ENCODE results near the gene ARL5B.

DNA sequence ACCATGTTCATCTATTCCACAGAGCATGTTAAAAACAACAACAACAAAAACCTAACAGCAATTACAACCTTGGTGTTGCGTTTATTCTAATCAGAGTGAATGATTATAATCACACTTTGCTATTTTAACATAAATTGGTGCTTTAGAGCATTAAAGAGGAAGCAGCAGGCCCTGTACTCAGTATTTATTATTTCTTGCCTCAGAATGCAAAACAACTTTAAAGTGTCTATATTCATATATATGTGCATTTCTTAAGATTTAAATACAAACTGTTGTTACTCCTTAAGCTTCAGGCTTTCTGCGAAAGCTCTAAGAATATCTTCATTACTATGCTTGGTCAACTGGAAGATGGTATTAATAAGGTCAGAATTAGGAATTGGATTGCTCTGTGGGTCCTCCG is 21.5 kb downstream of the ARL5B start:
- TF ChIP-seq, protein P1, sequence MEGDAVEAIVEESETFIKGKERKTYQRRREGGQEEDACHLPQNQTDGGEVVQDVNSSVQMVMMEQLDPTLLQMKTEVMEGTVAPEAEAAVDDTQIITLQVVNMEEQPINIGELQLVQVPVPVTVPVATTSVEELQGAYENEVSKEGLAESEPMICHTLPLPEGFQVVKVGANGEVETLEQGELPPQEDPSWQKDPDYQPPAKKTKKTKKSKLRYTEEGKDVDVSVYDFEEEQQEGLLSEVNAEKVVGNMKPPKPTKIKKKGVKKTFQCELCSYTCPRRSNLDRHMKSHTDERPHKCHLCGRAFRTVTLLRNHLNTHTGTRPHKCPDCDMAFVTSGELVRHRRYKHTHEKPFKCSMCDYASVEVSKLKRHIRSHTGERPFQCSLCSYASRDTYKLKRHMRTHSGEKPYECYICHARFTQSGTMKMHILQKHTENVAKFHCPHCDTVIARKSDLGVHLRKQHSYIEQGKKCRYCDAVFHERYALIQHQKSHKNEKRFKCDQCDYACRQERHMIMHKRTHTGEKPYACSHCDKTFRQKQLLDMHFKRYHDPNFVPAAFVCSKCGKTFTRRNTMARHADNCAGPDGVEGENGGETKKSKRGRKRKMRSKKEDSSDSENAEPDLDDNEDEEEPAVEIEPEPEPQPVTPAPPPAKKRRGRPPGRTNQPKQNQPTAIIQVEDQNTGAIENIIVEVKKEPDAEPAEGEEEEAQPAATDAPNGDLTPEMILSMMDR (IDR thresholded peaks at IDR 0.05; ENCODE audit: insufficient read depth, low read length, poor library complexity, severe bottlenecking), result no peak
- TF ChIP-seq EZH2phosphoT487 (conservative IDR thresholded peaks at IDR 0.05; ENCODE audit: low read length), result no peak
